ENCODE measurements around the gene CCDC6. TPM values are rescaled to one million over a fixed set of nuclear protein-coding genes. Genes with fewer than 3 reads are reported as not detected.

CCDC6 gene
- total RNA-seq, 1 experiment from 2014 or later, result 58.4 TPM

DNA sequence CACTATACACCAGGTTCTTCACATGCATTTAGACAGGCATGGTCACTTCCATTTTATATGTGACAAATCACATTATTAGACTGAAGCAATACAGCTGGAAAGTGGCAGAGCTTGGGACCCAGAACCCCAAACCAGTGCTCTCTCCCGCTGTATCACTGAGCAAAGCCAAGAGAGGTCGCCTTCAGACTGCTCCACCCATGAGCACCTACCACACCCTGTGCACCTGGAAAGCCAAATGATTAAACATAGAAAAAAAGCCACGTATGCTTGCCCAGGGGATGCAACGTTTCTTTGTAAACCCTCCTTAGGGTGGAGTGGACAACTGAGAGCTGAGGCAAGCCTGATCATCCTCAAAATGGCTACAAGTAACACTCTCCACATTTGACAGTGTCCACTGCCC is 72.5 kb downstream of the CCDC6 start:
- no peak overlapping the region for H3K9ac ChIP-seq (ENCODE audit: extremely low read depth, insufficient read length, low read length)
- no peak overlapping the region for H2BK120ac ChIP-seq (ENCODE audit: low read depth, low read length, poor library complexity, severe bottlenecking)
- DNase-seq, result no peak
- no peaks in the 10 kb centered on the region for H4K20me1 ChIP-seq (ENCODE audit: control insufficient read depth, insufficient read depth, insufficient read length)
- H3K18ac ChIP-seq (ENCODE audit: insufficient read length, low read depth, low read length), result no peak overlapping the region
- H3K4me1 ChIP-seq (ENCODE audit: insufficient read depth, low read length), result 0 out of 2 replicates have a peak, but pooled peaks cover 2% of the 10 kb centered on the region
- H3K4me1 Mint-ChIP-seq, result peaks cover 20 to 44% of the 10 kb centered on the region in 2 experiments
- H4K5ac ChIP-seq (ENCODE audit: insufficient read length, low read depth, low read length), result no peak overlapping the region
- H3K23me2 ChIP-seq (ENCODE audit: insufficient read length, low read depth, low read length, poor library complexity, severe bottlenecking), result no peaks in the 10 kb centered on the region
- peaks cover 9% of the 10 kb centered on the region for H3K79me1 ChIP-seq (ENCODE audit: insufficient read depth, low read depth, low read length, poor library complexity, severe bottlenecking)
- H3K4me2 ChIP-seq (ENCODE audit: insufficient read depth, insufficient read length, low read length), result no peak overlapping the region
- no peak overlapping the region for H2AK5ac ChIP-seq (ENCODE audit: insufficient read length, low read length)
- no peak overlapping the region for H2BK12ac ChIP-seq (ENCODE audit: insufficient read length, low read depth, low read length)
- H3K9me3 ChIP-seq (ENCODE audit: control insufficient read depth, low read depth, low read length), result no peaks in the 10 kb centered on the region
- WGBS (ENCODE audit: extremely low coverage, insufficient read length, low lambda C conversion rate), result no CpG with 5 or more reads among the region's 4 CpGs
- H4K91ac ChIP-seq (ENCODE audit: insufficient read length, low read depth, low read length), result no peak overlapping the region
- peaks cover 7 to 20% (median 17%) of the 10 kb centered on the region in 3 experiments; a peak in 6 of 7 replicates for H3K36me3 Mint-ChIP-seq (ENCODE audit: insufficient read depth in 1 of 3, low read depth in 3 of 3)
- no peak overlapping the region for H3K23ac ChIP-seq (ENCODE audit: insufficient read length, low read depth, low read length)
- no peaks in the 10 kb centered on the region for H3K9me3 Mint-ChIP-seq
- no peak overlapping the region for H3K56ac ChIP-seq (ENCODE audit: insufficient read length, low read depth, low read length)
- H2AFZ ChIP-seq (ENCODE audit: low read length), result no peak overlapping the region
- H3K27ac ChIP-seq (ENCODE audit: insufficient read length, low read depth, low read length), result no peak overlapping the region
- H3K27me3 Mint-ChIP-seq (ENCODE audit: low read depth), result no peaks in the 10 kb centered on the region
- H3K4me3 Mint-ChIP-seq, result no peak overlapping the region
- H3K4ac ChIP-seq (ENCODE audit: low read depth, low read length), result no peak overlapping the region
- no peak overlapping the region for H2BK5ac ChIP-seq (ENCODE audit: insufficient read length, low read length)
- no peaks in the 10 kb centered on the region for H3K27me3 ChIP-seq (ENCODE audit: insufficient read depth, low read length)
- no peak overlapping the region for H2BK15ac ChIP-seq (ENCODE audit: low read depth, low read length)
- peaks cover 5% of the 10 kb centered on the region; the same call in 1 of the 2 replicates for H3K79me2 ChIP-seq (ENCODE audit: insufficient read depth, low read length)
- TF ChIP-seq, protein P1, sequence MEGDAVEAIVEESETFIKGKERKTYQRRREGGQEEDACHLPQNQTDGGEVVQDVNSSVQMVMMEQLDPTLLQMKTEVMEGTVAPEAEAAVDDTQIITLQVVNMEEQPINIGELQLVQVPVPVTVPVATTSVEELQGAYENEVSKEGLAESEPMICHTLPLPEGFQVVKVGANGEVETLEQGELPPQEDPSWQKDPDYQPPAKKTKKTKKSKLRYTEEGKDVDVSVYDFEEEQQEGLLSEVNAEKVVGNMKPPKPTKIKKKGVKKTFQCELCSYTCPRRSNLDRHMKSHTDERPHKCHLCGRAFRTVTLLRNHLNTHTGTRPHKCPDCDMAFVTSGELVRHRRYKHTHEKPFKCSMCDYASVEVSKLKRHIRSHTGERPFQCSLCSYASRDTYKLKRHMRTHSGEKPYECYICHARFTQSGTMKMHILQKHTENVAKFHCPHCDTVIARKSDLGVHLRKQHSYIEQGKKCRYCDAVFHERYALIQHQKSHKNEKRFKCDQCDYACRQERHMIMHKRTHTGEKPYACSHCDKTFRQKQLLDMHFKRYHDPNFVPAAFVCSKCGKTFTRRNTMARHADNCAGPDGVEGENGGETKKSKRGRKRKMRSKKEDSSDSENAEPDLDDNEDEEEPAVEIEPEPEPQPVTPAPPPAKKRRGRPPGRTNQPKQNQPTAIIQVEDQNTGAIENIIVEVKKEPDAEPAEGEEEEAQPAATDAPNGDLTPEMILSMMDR (conservative IDR thresholded peaks at IDR 0.05), result no peak
- H4K8ac ChIP-seq (replicated peaks; ENCODE audit: insufficient read length, low read depth, low read length), result no peak overlapping the region
- no peak overlapping the region for H2BK20ac ChIP-seq (ENCODE audit: low read depth, low read length, poor library complexity, severe bottlenecking)
- no peak overlapping the region for H3T11ph ChIP-seq (ENCODE audit: low read length)
- no peak overlapping the region for H3K14ac ChIP-seq (ENCODE audit: insufficient read depth, low read length)
- H3K27ac Mint-ChIP-seq, result peak overlapping the region; percentile 79 to 92 (median 90); a peak in 5 of 7 replicates
